Measurements from ENCODE around the gene SLC22A9.

SLC22A9 gene

GRCh38 chr11:63343130-63343529, 26.5 kb upstream of the SLC22A9 start:
- no peaks in the 10 kb centered on the region for H3F3A ChIP-seq (ENCODE audit: insufficient read depth, low read length)
- no peaks in the 10 kb centered on the region for H3K9me3 ChIP-seq (replicated peaks; ENCODE audit: insufficient read depth, low read length)
- H3K4me1 ChIP-seq (ENCODE audit: low read length) = no peaks in the 10 kb centered on the region
- H3K36me3 ChIP-seq (replicated peaks; ENCODE audit: insufficient read depth, low read length) = no peaks in the 10 kb centered on the region
- no peaks in the 10 kb centered on the region for H3K9me2 ChIP-seq (replicated peaks; ENCODE audit: insufficient read depth, low read length)
- no peak overlapping the region for H3K4me2 ChIP-seq (ENCODE audit: low read depth, low read length)
- no peaks in the 10 kb centered on the region for H4K20me1 ChIP-seq (ENCODE audit: insufficient read depth, low read length)
- no peak for DNase-seq
- H3K79me2 ChIP-seq (ENCODE audit: low read length) = no peaks in the 10 kb centered on the region
- no peak overlapping the region for H3K9ac ChIP-seq (ENCODE audit: low read length)
- no peak overlapping the region for H2AFZ ChIP-seq (ENCODE audit: low read length)
- no peak overlapping the region for H3K27ac ChIP-seq (ENCODE audit: low read length)
- no peaks in the 10 kb centered on the region for H3K27me3 ChIP-seq (replicated peaks; ENCODE audit: insufficient read depth, low read length)
- TF ChIP-seq EZH2 (optimal IDR thresholded peaks at IDR 0.05; ENCODE audit: low read depth, low read length) (no peak), EZH2phosphoT487 (IDR thresholded peaks at IDR 0.05; ENCODE audit: low read length) (no peak), CTCF (IDR thresholded peaks at IDR 0.05; ENCODE audit: low read length) (no peak)
- H3K4me3 ChIP-seq (ENCODE audit: low read length) = no peak overlapping the region

DNA sequence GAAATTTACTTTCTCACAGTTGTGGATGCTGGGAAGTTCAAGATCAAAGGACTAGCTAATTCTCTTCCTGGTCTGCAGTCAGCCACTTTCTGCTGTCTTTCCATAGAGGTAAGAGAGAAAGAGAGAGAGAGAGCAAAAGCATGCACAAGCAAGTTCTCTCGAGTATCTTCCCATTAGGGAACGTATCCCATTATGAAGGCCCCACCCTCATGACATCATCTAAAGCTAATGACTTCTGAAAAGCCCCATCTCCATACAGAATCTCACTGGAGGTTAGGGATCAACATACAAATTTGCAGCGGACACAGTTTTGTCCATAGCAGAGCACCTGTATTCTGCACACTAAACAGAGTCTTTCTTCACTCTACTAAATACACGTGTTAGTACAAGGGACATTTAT, 17.4 kb upstream of the SLC22A9 start:
- no peaks in the 10 kb centered on the region for H3K36me3 ChIP-seq (replicated peaks; ENCODE audit: insufficient read depth, low read length)
- no peak overlapping the region for H2AFZ ChIP-seq (ENCODE audit: low read length)
- no peaks in the 10 kb centered on the region for H4K20me1 ChIP-seq (ENCODE audit: insufficient read depth, low read length)
- no peaks in the 10 kb centered on the region for H3F3A ChIP-seq (ENCODE audit: insufficient read depth, low read length)
- DNase-seq = no peak
- no peaks in the 10 kb centered on the region for H3K9me3 ChIP-seq (replicated peaks; ENCODE audit: insufficient read depth, low read length)
- H3K9ac ChIP-seq (ENCODE audit: low read length) = no peak overlapping the region
- no peaks in the 10 kb centered on the region for H3K4me1 ChIP-seq (ENCODE audit: low read length)
- no peak overlapping the region for H3K4me2 ChIP-seq (ENCODE audit: low read depth, low read length)
- H3K4me3 ChIP-seq (ENCODE audit: low read length) = no peak overlapping the region
- no peaks in the 10 kb centered on the region for H3K27me3 ChIP-seq (replicated peaks; ENCODE audit: insufficient read depth, low read length)
- no peaks in the 10 kb centered on the region for H3K9me2 ChIP-seq (replicated peaks; ENCODE audit: insufficient read depth, low read length)
- H3K79me2 ChIP-seq (ENCODE audit: low read length) = no peaks in the 10 kb centered on the region
- no peak overlapping the region for H3K27ac ChIP-seq (ENCODE audit: low read length)
- no peak for TF ChIP-seq EZH2 (optimal IDR thresholded peaks at IDR 0.05; ENCODE audit: low read depth, low read length)

DNA sequence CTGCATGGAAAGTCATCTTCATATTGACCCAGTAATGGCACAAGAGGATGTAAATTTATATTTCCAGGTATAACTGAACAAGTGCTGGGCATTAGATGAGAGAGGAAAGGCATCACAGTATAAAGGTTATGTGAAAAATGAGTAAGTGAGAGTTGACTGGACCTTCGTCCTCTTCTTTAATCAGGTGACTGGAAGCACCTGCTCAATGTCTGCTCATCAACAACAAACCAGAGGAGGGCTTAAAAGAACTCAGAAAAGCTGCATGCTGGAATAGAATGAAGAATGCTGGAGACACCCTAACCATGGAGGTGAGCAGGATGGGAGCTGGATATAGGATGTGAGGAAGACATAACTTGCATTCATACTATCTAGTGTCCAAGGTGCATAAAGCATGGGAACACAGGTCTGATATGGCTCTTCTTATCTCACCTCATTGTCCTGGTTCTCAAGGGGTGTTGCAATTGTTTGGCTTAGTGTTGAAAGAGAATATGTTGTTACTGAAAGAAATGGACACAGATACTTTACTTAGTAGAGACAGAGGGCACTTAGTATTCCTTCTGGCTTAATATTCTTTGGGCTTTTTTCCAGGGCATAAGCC, 7.3 kb upstream of the SLC22A9 start:
- no peaks in the 10 kb centered on the region for H3F3A ChIP-seq (ENCODE audit: insufficient read depth, low read length)
- H3K4me3 ChIP-seq (ENCODE audit: low read length) = no peak overlapping the region
- H3K9me3 ChIP-seq (replicated peaks; ENCODE audit: insufficient read depth, low read length) = no peaks in the 10 kb centered on the region
- no peak overlapping the region for H2AFZ ChIP-seq (ENCODE audit: low read length)
- no peak for DNase-seq
- H3K9me2 ChIP-seq (replicated peaks; ENCODE audit: insufficient read depth, low read length) = no peaks in the 10 kb centered on the region
- H3K79me2 ChIP-seq (ENCODE audit: low read length) = no peaks in the 10 kb centered on the region
- no peaks in the 10 kb centered on the region for H4K20me1 ChIP-seq (ENCODE audit: insufficient read depth, low read length)
- no peak overlapping the region for H3K9ac ChIP-seq (ENCODE audit: low read length)
- H3K27ac ChIP-seq (ENCODE audit: low read length) = no peak overlapping the region
- no peak overlapping the region for H3K4me2 ChIP-seq (ENCODE audit: low read depth, low read length)
- no peaks in the 10 kb centered on the region for H3K27me3 ChIP-seq (replicated peaks; ENCODE audit: insufficient read depth, low read length)
- no peak for TF ChIP-seq EZH2 (optimal IDR thresholded peaks at IDR 0.05; ENCODE audit: low read depth, low read length)
- TF ChIP-seq EZH2phosphoT487 (IDR thresholded peaks at IDR 0.05; ENCODE audit: low read length) = no peak
- TF ChIP-seq CTCF (IDR thresholded peaks at IDR 0.05; ENCODE audit: low read length) = no peak
- no peaks in the 10 kb centered on the region for H3K36me3 ChIP-seq (replicated peaks; ENCODE audit: insufficient read depth, low read length)
- no peaks in the 10 kb centered on the region for H3K4me1 ChIP-seq (ENCODE audit: low read length)

DNA sequence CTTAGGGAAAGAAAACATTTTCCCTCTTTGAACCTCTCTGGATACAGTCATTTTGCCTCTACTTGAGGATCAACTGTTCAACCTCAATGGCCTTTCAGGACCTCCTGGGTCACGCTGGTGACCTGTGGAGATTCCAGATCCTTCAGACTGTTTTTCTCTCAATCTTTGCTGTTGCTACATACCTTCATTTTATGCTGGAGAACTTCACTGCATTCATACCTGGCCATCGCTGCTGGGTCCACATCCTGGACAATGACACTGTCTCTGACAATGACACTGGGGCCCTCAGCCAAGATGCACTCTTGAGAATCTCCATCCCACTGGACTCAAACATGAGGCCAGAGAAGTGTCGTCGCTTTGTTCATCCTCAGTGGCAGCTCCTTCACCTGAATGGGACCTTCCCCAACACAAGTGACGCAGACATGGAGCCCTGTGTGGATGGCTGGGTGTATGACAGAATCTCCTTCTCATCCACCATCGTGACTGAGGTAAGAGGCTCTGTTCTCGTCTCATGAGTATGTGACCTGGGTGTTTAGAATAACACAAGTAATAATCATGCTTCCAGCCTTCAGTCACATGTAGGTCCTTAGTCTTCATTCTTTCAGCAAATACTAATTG, 495 bp downstream of the SLC22A9 start:
- Histone ChIP-seq H3K9me3 (replicated peaks; ENCODE audit: insufficient read depth, low read length) (no peaks in the 10 kb centered on the region), H3K4me1 (ENCODE audit: low read length) (no peaks in the 10 kb centered on the region), H3K9me2 (replicated peaks; ENCODE audit: insufficient read depth, low read length) (no peaks in the 10 kb centered on the region), H2AFZ (ENCODE audit: low read length) (no peak overlapping the region), H3K9ac (ENCODE audit: low read length) (no peak overlapping the region), H3K27me3 (replicated peaks; ENCODE audit: insufficient read depth, low read length) (no peaks in the 10 kb centered on the region), H4K20me1 (ENCODE audit: insufficient read depth, low read length) (no peaks in the 10 kb centered on the region), H3K27ac (ENCODE audit: low read length) (no peak overlapping the region), H3K4me2 (ENCODE audit: low read depth, low read length) (no peak overlapping the region), H3K4me3 (ENCODE audit: low read length) (no peak overlapping the region), H3F3A (ENCODE audit: insufficient read depth, low read length) (no peaks in the 10 kb centered on the region), H3K36me3 (replicated peaks; ENCODE audit: insufficient read depth, low read length) (no peaks in the 10 kb centered on the region), H3K79me2 (ENCODE audit: low read length) (no peaks in the 10 kb centered on the region)
- DNase-seq = no peak
- TF ChIP-seq EZH2phosphoT487 (IDR thresholded peaks at IDR 0.05; ENCODE audit: low read length) (no peak), EZH2 (optimal IDR thresholded peaks at IDR 0.05; ENCODE audit: low read depth, low read length) (no peak)

All from MM.1S (cell line).